Astrocyte (in vitro differentiated cells and primary cell): ENCODE results near the gene CELF1.

Source experiments
- CTCF ChIP-seq: IDR thresholded peaks from 2 replicates; pipeline ENCODE4 v1.5.1; 2011; ENCODE audit warnings: low read depth, mild to moderate bottlenecking, inconsistent platforms, low read length, moderate library complexity; ENCODE audit not compliant: insufficient read depth
- EZH2 ChIP-seq: IDR thresholded peaks from 2 replicates; pipeline ENCODE4 v1.6.1; 2012; ENCODE audit warnings: mild to moderate bottlenecking, low read length, inconsistent platforms; ENCODE audit not compliant: insufficient read depth

- TF ChIP-seq CTCF (no peak), EZH2 (no peak)
These were observed 127.3 kb downstream of the CELF1 start for GRCh38 chr11:47425611-47426010.
